GM21381 (cell line): ENCODE data around the gene CLCN5.
"Not testable (repeated sequence)": the region's sequence is repeated elsewhere in the genome, so short reads cannot be mapped to it uniquely, and the experiment has no call there.

Source experiments
- ATAC-seq: cut with Tn5 transposase; IDR thresholded peaks from one replicate; pipeline ENCODE4 v1.9.1; 2021; ENCODE audit warnings: mild to moderate bottlenecking, moderate library complexity; ENCODE audit not compliant: unreplicated experiment

Gene CLCN5

GRCh38 chrX:49995107-49995731 lies 72.8 kb downstream of the CLCN5 start:
- ATAC-seq: no peak

DNA sequence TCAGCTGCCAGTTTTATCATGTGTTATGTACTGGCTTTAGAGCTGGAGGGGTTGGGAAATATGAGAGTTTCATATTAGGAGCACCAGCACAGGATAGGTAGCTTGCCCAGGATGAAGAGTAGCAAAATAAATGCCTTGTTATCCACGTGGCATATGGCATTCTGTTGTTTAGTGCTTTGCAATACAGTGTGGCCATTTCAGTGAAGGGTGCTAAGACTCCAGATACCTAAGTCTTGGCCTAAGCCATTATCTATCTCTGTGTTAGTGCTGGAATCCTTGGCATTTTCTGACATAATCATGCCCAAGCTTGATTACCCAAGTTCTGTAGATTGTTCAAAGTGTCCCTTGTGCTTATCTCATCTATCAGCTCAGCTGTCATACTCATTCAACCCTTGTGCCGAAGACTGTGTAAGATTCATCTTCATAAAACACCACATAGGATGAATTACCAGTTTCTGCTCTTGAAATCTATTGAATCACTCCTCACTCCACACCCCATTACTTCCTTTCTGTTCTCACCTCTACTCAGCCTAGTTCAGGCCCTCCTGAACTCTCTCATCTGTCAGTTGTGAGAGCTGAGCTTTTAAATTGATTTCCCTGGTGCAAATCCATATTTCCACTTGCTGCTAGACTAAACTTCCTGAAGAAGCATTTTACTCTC lies 73.5 kb downstream of the CLCN5 start:
- ATAC-seq: no peak

DNA sequence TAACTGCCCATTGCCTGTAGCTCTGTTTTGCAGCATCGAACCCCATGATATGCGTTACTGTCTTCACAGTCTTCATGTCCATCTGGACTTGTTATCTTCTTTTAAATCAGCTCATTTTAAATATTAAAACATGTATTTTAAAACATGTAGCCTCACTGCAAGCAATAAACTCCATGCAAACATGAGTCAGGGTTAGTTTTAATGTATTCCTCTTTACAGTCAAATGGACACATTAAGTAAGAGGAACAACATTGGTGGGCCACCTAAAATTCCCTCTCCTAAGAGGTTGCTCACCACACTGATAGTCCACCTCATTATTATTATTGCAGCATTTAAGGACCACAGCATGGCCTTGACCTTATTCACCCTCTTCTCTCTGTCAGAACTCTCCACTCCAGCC lies 74.1 kb downstream of the CLCN5 start:
- no peak for ATAC-seq

DNA sequence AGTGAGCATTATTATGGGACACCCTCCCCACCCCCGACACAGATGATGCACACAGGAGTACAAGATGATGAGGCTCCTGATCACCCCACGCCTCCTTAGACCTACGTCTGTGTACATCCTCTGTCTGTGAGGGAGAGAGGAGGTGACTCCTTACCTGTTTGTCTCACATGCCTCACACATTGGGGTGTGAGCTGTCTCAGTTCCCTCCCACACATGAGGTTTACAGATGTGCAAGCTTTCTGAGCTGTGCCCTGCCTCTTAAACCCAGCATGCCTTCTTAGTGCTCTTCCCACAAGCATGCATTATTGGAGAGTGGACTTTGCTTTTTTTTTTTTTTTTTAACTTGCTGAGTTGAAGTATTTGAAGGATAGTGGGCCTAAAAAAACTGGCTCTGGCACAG lies 76.7 kb downstream of the CLCN5 start:
- ATAC-seq: no peak

- ATAC-seq: no peak
Observed at GRCh38 chrX:50000937-50001542, 78.6 kb downstream of the CLCN5 start.

DNA sequence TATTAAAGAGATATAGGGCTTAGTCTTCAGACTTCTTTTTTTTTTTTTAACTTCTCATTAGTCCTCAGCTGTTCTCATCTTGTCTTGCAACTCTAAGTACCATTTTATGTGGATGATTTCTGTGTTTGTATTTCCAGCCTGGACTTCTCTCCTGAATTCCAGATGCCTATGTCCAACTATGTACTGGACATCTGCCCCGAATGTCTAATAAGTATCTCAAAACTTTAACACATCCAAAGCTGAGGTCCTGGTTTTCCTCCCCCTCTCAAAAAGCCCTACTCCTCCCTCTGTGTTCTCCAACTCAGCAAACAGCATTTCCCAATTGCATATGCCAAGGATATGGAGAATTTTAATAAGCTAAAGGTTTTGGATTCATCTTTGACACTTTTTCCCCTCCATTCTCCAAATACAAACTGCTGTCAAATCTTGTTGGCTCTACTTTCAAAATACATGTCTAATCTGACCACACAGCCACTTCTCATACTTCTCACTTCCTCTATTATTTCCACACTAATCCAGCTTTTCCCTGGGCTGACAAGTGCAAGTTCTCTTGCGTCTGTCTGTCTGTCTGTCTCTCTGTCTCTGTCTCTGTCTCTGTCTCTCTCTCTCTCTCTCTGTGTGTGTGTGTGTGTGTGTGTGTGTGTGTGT lies 79.8 kb downstream of the CLCN5 start:
- ATAC-seq: no peak

DNA sequence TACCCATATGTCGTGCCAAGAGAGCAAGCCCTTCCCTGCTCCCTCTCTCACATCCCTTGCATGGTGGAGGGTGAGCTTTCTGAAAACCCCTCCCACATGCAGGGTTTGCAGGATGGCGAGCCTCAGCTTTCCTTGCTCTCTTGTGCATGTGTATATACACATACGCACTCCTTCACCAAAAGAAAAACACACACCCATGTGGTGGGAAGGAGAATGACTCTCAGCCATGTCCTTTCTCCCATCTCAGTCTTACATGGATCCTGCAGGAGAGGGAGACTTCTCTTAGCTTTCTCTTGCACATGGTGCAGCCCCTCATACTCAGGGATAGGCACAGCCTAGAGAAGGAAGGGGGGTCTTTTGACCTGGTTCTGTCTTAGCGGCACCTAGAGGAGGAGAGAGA lies 81.1 kb downstream of the CLCN5 start:
- ATAC-seq: no peak

- no peak for ATAC-seq
Observed at GRCh38 chrX:50003927-50004326, 81.5 kb downstream of the CLCN5 start.

DNA sequence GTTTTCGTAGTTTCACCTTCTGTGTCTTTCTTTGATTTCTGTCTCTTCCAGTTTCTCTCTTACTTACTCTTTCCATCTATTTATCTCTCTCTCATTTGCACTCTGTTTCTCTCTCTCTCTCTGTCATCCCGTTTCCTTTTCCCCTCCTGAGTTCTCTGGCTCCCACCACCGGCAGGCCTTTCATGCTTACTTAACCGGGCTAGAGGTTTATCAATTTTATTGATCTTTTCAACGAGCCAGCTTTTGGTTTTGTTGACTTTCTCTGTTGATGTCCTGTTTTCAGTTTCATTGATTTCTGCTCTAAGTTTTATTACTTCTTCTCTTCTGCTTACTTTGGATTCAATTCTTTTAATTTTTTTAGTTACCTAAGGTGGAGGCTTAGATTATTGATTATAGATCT lies 103.2 kb downstream of the CLCN5 start:
- not testable (repeated sequence) for ATAC-seq

DNA sequence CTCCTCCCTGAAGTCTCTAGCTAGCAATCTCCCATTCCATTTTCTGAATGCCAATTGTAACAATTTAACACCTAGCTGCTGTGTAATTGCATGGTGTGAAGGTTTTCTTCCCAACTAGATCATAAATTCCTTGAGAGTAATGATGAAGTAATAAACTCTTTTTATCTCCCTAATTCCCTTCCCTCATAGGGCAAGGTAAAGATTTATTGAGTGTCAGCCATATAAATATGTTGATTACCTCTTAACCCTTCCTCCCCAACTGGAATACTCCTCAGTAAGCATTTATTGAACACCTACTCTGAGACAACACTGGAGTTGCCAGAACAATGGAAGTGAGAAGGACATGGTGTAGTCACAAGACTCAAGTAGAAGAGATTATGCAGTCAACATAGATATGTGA lies 112.7 kb downstream of the CLCN5 start:
- ATAC-seq: no peak

DNA sequence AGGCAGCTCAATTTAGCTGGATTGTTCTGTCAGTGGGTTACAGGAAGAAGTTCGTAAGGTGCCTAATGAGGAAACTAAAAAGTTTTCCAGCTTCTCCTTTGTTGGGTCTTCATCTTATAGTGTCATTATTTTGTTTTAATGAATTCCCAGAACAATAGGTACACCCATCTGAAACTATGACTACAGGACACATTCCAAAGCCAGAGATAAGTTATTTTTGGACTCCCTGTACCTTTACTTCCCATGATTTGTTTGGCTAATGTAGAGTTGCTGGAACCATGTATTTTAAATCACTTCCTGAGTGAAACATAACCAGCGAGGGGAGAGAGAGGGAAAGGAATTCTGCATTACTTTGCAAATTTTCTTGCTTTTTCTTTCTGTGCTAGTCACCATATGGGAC lies 114.0 kb downstream of the CLCN5 start:
- no peak for ATAC-seq

DNA sequence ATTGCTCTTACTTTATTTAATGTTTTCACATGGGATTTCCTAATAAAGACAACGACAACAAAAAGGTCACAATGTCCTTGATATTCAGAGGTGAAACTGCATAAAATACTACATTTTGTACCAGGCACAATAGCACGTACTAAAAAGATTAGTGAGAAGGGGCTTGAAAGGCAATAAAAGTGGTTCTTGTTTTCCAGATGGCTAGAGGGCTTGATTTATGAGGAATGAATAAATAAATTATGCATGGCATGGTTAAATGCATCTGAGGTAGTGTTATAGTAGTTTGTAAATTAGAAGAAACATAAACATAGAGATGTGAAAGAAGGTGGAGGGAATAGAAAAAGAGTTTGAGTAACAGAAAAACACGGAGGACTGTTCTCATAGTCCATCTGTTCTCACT lies 123.4 kb downstream of the CLCN5 start:
- no peak for ATAC-seq

- ATAC-seq: no peak
Observed at GRCh38 chrX:50049228-50049627, 126.8 kb downstream of the CLCN5 start.

- no peak for ATAC-seq
Observed at GRCh38 chrX:50054147-50054546, 131.8 kb downstream of the CLCN5 start.

- no peak for ATAC-seq
Observed at GRCh38 chrX:50066318-50066937, 144.0 kb downstream of the CLCN5 start.

- ATAC-seq: no peak
Observed at GRCh38 chrX:50067435-50068284, 145.3 kb downstream of the CLCN5 start.

DNA sequence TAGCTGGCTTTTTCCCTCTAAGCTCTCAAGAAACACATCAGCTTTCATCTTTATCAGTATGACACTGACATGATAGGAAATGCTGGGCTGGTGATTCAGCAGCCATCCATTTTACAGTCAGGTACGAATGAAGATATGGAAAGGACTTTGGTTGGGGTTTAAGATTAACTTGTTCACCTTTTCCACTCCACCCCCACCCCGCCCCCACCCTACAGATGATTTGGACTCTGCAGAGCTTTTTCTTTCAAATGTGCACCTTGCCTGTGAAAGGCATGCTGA lies 145.8 kb downstream of the CLCN5 start:
- no peak for ATAC-seq

GRCh38 chrX:50068893-50069292 lies 146.5 kb downstream of the CLCN5 start:
- no peak for ATAC-seq

DNA sequence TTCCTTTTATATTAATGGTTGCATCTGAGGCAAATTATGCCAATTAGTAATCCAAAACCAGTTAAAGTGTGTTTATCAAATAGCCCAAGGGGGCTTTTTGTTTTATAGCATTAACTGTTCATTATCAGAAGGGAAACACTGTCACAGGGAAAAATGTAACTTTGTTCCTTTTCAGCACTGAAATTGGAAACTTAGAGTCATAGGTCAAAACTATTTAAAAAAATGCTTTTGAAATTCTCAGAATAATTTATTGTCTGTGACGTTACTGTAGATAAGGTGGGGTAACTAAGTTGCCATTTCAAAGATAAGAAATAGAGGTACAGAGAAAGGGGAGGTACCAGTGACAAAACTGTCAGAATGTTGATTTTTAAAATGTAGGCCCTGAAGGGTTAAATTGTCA lies 149.1 kb downstream of the CLCN5 start:
- no peak for ATAC-seq

GRCh38 chrX:50072110-50072509 lies 149.7 kb downstream of the CLCN5 start:
- ATAC-seq: no peak

DNA sequence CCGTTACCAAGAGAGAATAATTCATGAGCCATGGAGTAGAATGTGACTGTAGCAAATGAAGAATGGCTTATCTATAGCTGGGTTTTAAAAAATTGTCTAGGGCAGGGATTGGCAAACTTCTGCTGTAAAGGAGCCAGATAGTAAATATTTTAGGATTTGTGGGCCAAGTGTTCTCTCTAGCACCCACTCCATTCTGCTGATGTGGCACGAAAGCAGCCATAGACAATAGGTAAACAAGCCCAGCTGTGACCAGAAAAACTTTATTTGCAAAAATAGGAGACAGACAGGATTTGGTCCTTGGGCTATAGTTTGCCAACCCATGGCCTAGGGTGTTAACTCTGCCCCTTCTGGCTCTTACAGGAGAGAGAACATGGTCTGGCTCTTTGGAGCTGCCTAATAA lies 151.2 kb downstream of the CLCN5 start:
- no peak for ATAC-seq
